Measurements from ENCODE around the gene RFESD. TPM values are rescaled to one million over a fixed set of nuclear protein-coding genes. Genes with fewer than 3 reads are reported as not detected.

The RFESD gene
- total RNA-seq, 1 experiment from 2014 or later: 5.0 TPM

GRCh38 chr5:95610546-95610945 lies 36.0 kb upstream of the RFESD start:
- Histone ChIP-seq H3K27me3 (ENCODE audit: insufficient read depth, low read depth) (no peaks in the 10 kb centered on the region), H3K9me3 (ENCODE audit: insufficient read depth, low read depth) (peaks cover 10% of the 10 kb centered on the region; the same call in 1 of the 2 replicates), H3K9me2 (ENCODE audit: insufficient read depth) (0 out of 2 replicates have a peak, but pooled peaks cover 3% of the 10 kb centered on the region), H3K36me3 (ENCODE audit: low read depth) (no peaks in the 10 kb centered on the region), H3K4me1 (replicated peaks; ENCODE audit: insufficient read depth) (no peaks in the 10 kb centered on the region), H2AFZ (no peak overlapping the region), H3K4me2 (no peak overlapping the region), H4K20me1 (ENCODE audit: insufficient read depth) (no peaks in the 10 kb centered on the region), H3K4me3 (no peak overlapping the region), H3K27ac (no peak overlapping the region), H3F3A (ENCODE audit: insufficient read depth, low read depth) (no peaks in the 10 kb centered on the region), H3K79me2 (ENCODE audit: low read depth) (no peaks in the 10 kb centered on the region)
- ChIA-PET POLR2A (ENCODE audit: unreplicated experiment) (no interaction called here), CTCF (no interaction called here)
- no peak for TF ChIP-seq EZH2 (IDR thresholded peaks at IDR 0.05; ENCODE audit: low read depth)
- TF ChIP-seq, protein P1, sequence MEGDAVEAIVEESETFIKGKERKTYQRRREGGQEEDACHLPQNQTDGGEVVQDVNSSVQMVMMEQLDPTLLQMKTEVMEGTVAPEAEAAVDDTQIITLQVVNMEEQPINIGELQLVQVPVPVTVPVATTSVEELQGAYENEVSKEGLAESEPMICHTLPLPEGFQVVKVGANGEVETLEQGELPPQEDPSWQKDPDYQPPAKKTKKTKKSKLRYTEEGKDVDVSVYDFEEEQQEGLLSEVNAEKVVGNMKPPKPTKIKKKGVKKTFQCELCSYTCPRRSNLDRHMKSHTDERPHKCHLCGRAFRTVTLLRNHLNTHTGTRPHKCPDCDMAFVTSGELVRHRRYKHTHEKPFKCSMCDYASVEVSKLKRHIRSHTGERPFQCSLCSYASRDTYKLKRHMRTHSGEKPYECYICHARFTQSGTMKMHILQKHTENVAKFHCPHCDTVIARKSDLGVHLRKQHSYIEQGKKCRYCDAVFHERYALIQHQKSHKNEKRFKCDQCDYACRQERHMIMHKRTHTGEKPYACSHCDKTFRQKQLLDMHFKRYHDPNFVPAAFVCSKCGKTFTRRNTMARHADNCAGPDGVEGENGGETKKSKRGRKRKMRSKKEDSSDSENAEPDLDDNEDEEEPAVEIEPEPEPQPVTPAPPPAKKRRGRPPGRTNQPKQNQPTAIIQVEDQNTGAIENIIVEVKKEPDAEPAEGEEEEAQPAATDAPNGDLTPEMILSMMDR (conservative IDR thresholded peaks at IDR 0.05): no peak
- intact Hi-C loops (cut with micrococcal nuclease; ENCODE audit: unreplicated experiment): loop anchor here (10.0 kb wide), 1 partner anchor 326 kb away; the partner anchor contains the start of gene MCTP1
- no TSS peak for BruUV-seq (replicated peaks)
- no peak for DNase-seq

DNA sequence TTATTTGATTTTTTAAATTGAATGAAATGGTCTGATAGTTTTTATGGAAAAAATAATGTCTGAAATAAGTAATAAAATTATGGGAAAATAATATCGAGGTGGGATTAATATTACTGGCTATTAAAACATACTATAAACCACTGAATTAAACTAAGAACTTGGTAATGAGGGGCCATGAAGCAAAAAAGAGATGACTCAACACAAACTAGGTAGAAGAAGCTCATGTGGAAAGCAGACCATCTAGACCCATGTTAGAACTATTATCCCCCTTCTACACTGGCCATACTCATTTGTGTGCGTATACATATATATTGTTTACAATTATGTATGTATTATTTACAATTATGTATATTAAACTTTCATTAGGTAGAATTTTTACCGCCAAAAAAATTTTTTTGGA lies 35.2 kb upstream of the RFESD start:
- CTCF ChIA-PET: no interaction called here
- intact Hi-C loops (cut with micrococcal nuclease; ENCODE audit: unreplicated experiment): loop anchor here (10.0 kb wide), 1 partner anchor 327 kb away; the partner anchor contains the start of gene MCTP1
- no peak overlapping the region for H2AFZ ChIP-seq

DNA sequence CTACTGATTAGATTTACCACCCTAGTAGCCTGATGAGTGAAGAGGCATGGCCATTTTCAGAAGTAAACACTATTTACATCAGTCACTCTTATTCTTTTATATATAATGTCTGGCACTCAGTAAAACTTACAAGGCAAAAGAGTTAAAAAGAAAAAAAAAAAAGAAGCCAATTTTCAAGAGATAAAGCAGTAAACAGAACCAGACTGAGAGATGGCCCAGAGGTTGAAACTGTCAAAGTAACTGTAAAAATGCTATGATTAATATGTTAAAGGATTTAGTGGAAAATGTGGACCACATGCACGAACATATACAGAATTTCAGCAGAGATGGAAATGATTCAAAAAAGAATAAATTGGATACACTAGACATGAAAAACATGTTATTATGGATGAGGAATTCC lies 33.1 kb upstream of the RFESD start:
- TF ChIP-seq EZH2 (IDR thresholded peaks at IDR 0.05; ENCODE audit: low read depth): no peak
- TF ChIP-seq, protein P1 (conservative IDR thresholded peaks at IDR 0.05): no peak
- BruUV-seq (replicated peaks): no TSS peak

More for the DNA sequence above, 35.2 kb upstream of the RFESD start:
- Histone ChIP-seq H3K27me3 (ENCODE audit: insufficient read depth, low read depth) (no peaks in the 10 kb centered on the region), H3F3A (ENCODE audit: insufficient read depth, low read depth) (no peaks in the 10 kb centered on the region), H3K79me2 (ENCODE audit: low read depth) (no peaks in the 10 kb centered on the region), H3K36me3 (ENCODE audit: low read depth) (no peaks in the 10 kb centered on the region), H3K27ac (no peak overlapping the region), H3K4me2 (no peak overlapping the region), H3K4me3 (no peak overlapping the region), H4K20me1 (ENCODE audit: insufficient read depth) (no peaks in the 10 kb centered on the region), H3K4me1 (replicated peaks; ENCODE audit: insufficient read depth) (no peaks in the 10 kb centered on the region), H3K9me3 (ENCODE audit: insufficient read depth, low read depth) (peaks cover 10% of the 10 kb centered on the region; the same call in 1 of the 2 replicates), H3K9me2 (ENCODE audit: insufficient read depth) (0 out of 2 replicates have a peak, but pooled peaks cover 3% of the 10 kb centered on the region)
- no TSS peak for BruUV-seq (replicated peaks)
- no peak for TF ChIP-seq EZH2 (IDR thresholded peaks at IDR 0.05; ENCODE audit: low read depth)
- TF ChIP-seq, protein P1 (conservative IDR thresholded peaks at IDR 0.05): no peak
- POLR2A ChIA-PET (ENCODE audit: unreplicated experiment): no interaction called here
- DNase-seq: no peak

More for the DNA sequence above, 33.1 kb upstream of the RFESD start:
- peaks cover 10% of the 10 kb centered on the region; the same call in 1 of the 2 replicates for H3K9me3 ChIP-seq (ENCODE audit: insufficient read depth, low read depth)
- H3K4me1 ChIP-seq (replicated peaks; ENCODE audit: insufficient read depth): no peaks in the 10 kb centered on the region
- no peak for DNase-seq
- no peak overlapping the region for H3K4me2 ChIP-seq
- no peak overlapping the region for H3K4me3 ChIP-seq
- no peaks in the 10 kb centered on the region for H3K36me3 ChIP-seq (ENCODE audit: low read depth)
- H3F3A ChIP-seq (ENCODE audit: insufficient read depth, low read depth): no peaks in the 10 kb centered on the region
- intact Hi-C loops (cut with micrococcal nuclease; ENCODE audit: unreplicated experiment): loop anchor here (10.0 kb wide), 1 partner anchor 329 kb away; the partner anchor contains the start of gene MCTP1
- no peaks in the 10 kb centered on the region for H3K79me2 ChIP-seq (ENCODE audit: low read depth)
- no peaks in the 10 kb centered on the region for H4K20me1 ChIP-seq (ENCODE audit: insufficient read depth)
- H3K27me3 ChIP-seq (ENCODE audit: insufficient read depth, low read depth): no peaks in the 10 kb centered on the region
- ChIA-PET CTCF (no interaction called here), POLR2A (ENCODE audit: unreplicated experiment) (no interaction called here)
- H3K27ac ChIP-seq: no peak overlapping the region
- no peak overlapping the region for H2AFZ ChIP-seq
- H3K9me2 ChIP-seq (ENCODE audit: insufficient read depth): no peaks in the 10 kb centered on the region
